Heart right ventricle (tissue), 16 donors: ENCODE measurements around the gene NIPAL3. TPM values are rescaled to one million over a fixed set of nuclear protein-coding genes. Genes with fewer than 3 reads are reported as not detected.

Source experiments
- ATAC-seq, 8 donors: fragments of 200-7000 bp; cut with Tn5 transposase; one replicate each; pipeline ENCODE4 v1.9.1; 2020; ENCODE audit warnings: mild to moderate bottlenecking in 8 of 8, moderate library complexity in 8 of 8, moderate number of reproducible peaks in 1 of 8
- DNase-seq, 2 donors: peaks; one replicate each; pipeline ENCODE4 v3.0.0-alpha.2; 2020
- H3K27ac ChIP-seq, 10 donors: fragments of 200-600 bp; sonication (generic) in 2 of 10; one replicate each; pipeline versions ENCODE4 v1.5.0 to v1.8.0; 2020 to 2022; ENCODE audit warnings: mild to moderate bottlenecking in 3 of 10
- H3K27me3 ChIP-seq, 7 donors: fragments of 200-600 bp; one replicate each; pipeline ENCODE4 v1.8.0; 2021 to 2022; ENCODE audit warnings: mild to moderate bottlenecking in 2 of 7
- H3K36me3 ChIP-seq, 9 donors: fragments of 200-600 bp; sonication (generic) in 1 of 9; one replicate each; pipeline versions ENCODE4 v1.5.0 to v1.8.0; 2020 to 2022; ENCODE audit warnings: mild to moderate bottlenecking in 2 of 9
- H3K4me1 ChIP-seq, 9 donors: fragments of 200-600 bp; sonication (generic) in 1 of 9; one replicate each; pipeline versions ENCODE4 v1.5.0 to v1.8.0; 2020 to 2022; ENCODE audit warnings: mild to moderate bottlenecking in 4 of 9
- H3K4me3 ChIP-seq, 10 donors: fragments of 200-600 bp; sonication (generic) in 2 of 10; one replicate each; pipeline versions ENCODE4 v1.5.0 to v1.8.0; 2020 to 2022; ENCODE audit warnings: mild to moderate bottlenecking in 7 of 10, moderate library complexity in 2 of 10
- H3K9me3 ChIP-seq, 11 donors: fragments of 200-600 bp in 10 of 11; sonication (generic) in 2 of 11; one replicate each; pipeline versions ENCODE4 v1.5.0 to v1.8.0; 2013 to 2022; ENCODE audit warnings: mild to moderate bottlenecking in 2 of 11, control low read depth in 1 of 11, moderate library complexity in 1 of 11
- CTCF ChIP-seq, 9 donors: fragments of 200-600 bp; sonication (generic) in 2 of 9; IDR thresholded peaks; one replicate each; pipeline versions ENCODE4 v1.5.0 to v1.8.0; 2021 to 2022; ENCODE audit warnings: antibody characterized with exemption in 9 of 9, mild to moderate bottlenecking in 5 of 9, moderate library complexity in 1 of 9
- WGBS, 2 donors: extraction: QIAGEN DNeasy Blood & Tissue Kit; methylation state at CpG; one replicate each; pipeline ENCODE4 v1.1.7; 2013; ENCODE audit warnings: inconsistent platforms in 1 of 2; 5-methylcytosine and 5-hydroxymethylcytosine counted together
- intact Hi-C, 10 donors: fragments of 100-400 bp; cut with DNase I; formaldehyde crosslinking; loops; one replicate each; pipeline versions ENCODE4 v1.11.1 to v1.14.2; 2022
- polyA plus RNA-seq, 2 donors: library from polyadenylated mRNA; stranded (reverse); fragments of 200-250 nt; gene quantifications; one replicate each; pipeline ENCODE4 v1.2.3, GENCODE V29; 2013
- total RNA-seq, 10 donors: library from RNA; stranded (reverse); fragmentation: NEBNext Ultra II Directional in 3 of 10; extraction: Animal tissue kit (Norgen Biotek cat#: 25700) in 3 of 10; gene quantifications; one replicate each; pipeline versions ENCODE4 v1.2.1 to v1.2.4, GENCODE V29; 2021 to 2023
- donor health status: Arrhythmogenic right ventricular cardiomyopathy.
- donor health status: ischemic (EF 13 %, LVEDD 7.1; RV severe dilation, severe dysfunction).
- donor health status: healthy with polysubstance abuse.
- donor health status: DM: no; HTN: yes; CAD: no.
- donor health status: DM: no; HTN: no; CAD: no.
- donor health status: ischemic (EF 25% LVEDD 6.9; RV normal size, moderate dysfunction).
- donor health status: ischemic (EF 25% LVEDD 5.7; RV mildly dilated, moderate dysfunction).
- donor health status: healthy.
- donor health status: DM: yes; HTN: yes; CAD: no.
- donor health status: Ischemic cardiomyopathy.
- donor health status: ischemic (EF 35%, LVEDD 5.7; RV mildly dilated, moderate dysfunction).
- donor health status: nonischemic (EF 11% LVEDD 7.7; RV severe dilation, severe dysfunction).
- donor health status: DM: yes; HTN: yes; CAD: no.
- donor health status: PGD.
- donor health status: ischemic (EF 29% LVEDD 5.4; RV normal size, mild dysfunction).
- donor health status: nonischemic (EF 23%, LVEDD 6.1; RV moderate dilation, normal function).

The NIPAL3 gene
- total and polyA plus RNA-seq, 12 donors: 5.3 to 44.9 (median 26.5) TPM

- intact Hi-C loops: loop anchor here in 7 of 10 donors (10.0 kb wide), 3 partner anchors 92 to 222 kb away; partner anchors contain the start of gene RCAN3 (in 2 of the 7)
- ATAC-seq (no peak), DNase-seq (no peak)
- Histone ChIP-seq H3K36me3 (no peaks in the 10 kb centered on the region), H3K4me1 (peaks cover 7 to 36% (median 21%) of the 10 kb centered on the region in 9 donors), H3K4me3 (peak overlapping the region in 1 of 10 donors; percentile 96), H3K9me3 (peaks cover 0 to 14% (median 0%) of the 10 kb centered on the region in 11 donors), H3K27ac (no peak overlapping the region), H3K27me3 (no peaks in the 10 kb centered on the region)
- 88 to 91% methylated on average over 1 of the region's 1 CpG for WGBS, 2 donors
- TF ChIP-seq CTCF (IDR thresholded peaks at IDR 0.05): no peak
Observed at GRCh38 chr1:24412408-24412807, 3.2 kb upstream of the NIPAL3 start.

- intact Hi-C loops: loop anchor here in 7 of 10 donors (10.0 kb wide), 3 partner anchors 91 to 221 kb away; partner anchors contain the start of gene RCAN3 (in 2 of the 7)
- peaks cover 7 to 41% (median 22%) of the 10 kb centered on the region in 9 donors for H3K4me1 ChIP-seq
- ATAC-seq (peak; percentile 57 to 80 (median 74)), DNase-seq (peak; percentile 71 to 76)
- WGBS, 2 donors: 6 to 7% methylated on average over 48 of the region's 48 CpGs
- H3K27ac ChIP-seq: peak within 1 kb of the TSS in 9 of 10 donors; percentile 34 to 77 (median 66)
- H3K36me3 ChIP-seq: no peaks in the 10 kb centered on the region
- no peak for TF ChIP-seq CTCF (IDR thresholded peaks at IDR 0.05)
- no peaks in the 10 kb centered on the region for H3K27me3 ChIP-seq
- peaks cover 0 to 3% (median 0%) of the 10 kb centered on the region in 11 donors for H3K9me3 ChIP-seq
- peak within 1 kb of the TSS; percentile 60 to 96 (median 76) for H3K4me3 ChIP-seq
Observed at GRCh38 chr1:24413350-24414163, 2.0 kb upstream of the NIPAL3 start, which contains the start of gene STPG1. TSS of gene STPG1 (minus strand) at chr1:24413782. CDS start at chr1:24401388, 12,394 bp downstream.

- Histone ChIP-seq H3K27ac (peak overlapping the region in 7 of 10 donors; percentile 3 to 56 (median 41)), H3K36me3 (peaks cover 0 to 8% (median 0%) of the 10 kb centered on the region in 9 donors), H3K4me3 (peak overlapping the region in 9 of 10 donors; percentile 50 to 82 (median 74)), H3K9me3 (no peaks in the 10 kb centered on the region), H3K4me1 (peaks cover 7 to 51% (median 27%) of the 10 kb centered on the region in 9 donors), H3K27me3 (no peaks in the 10 kb centered on the region)
- DNase-seq (no peak), ATAC-seq (no peak)
- intact Hi-C loops: loop anchor here in 8 of 10 donors (5.0 to 10.0 kb wide), 5 partner anchors 87 to 220 kb away; partner anchors contain the start of gene RCAN3 (in 3 of the 8)
- WGBS, 2 donors: 70 to 73% methylated on average over 22 of the region's 22 CpGs
- TF ChIP-seq CTCF (IDR thresholded peaks at IDR 0.05): no peak
Observed at GRCh38 chr1:24414775-24415333, 748 bp upstream of the NIPAL3 start.
